HEK293 (cell line): ENCODE data around the gene MEGF8.

ENCODE experiments used
- HOXC10 ChIP-seq: sonication (generic); formaldehyde crosslinking; IDR thresholded peaks from 2 replicates; pipeline ENCODE4 v1.8.1; 2023; ENCODE audit warnings: mild to moderate bottlenecking, missing genetic modification reagents
- IKZF3 ChIP-seq: fragments of 450-650 bp; IDR thresholded peaks from 2 replicates; pipeline ENCODE4 v1.5.0; 2018; ENCODE audit warnings: missing biosample characterization, mild to moderate bottlenecking, missing genetic modification characterization, moderate library complexity
- MZF1 ChIP-seq: fragments of 450-650 bp; formaldehyde crosslinking; IDR thresholded peaks from 2 replicates; pipeline ENCODE4 v1.5.1; 2017; ENCODE audit warnings: missing biosample characterization, missing genetic modification characterization, borderline replicate concordance
- SALL2 ChIP-seq: fragments of 450-650 bp; formaldehyde crosslinking; IDR thresholded peaks from 2 replicates; pipeline ENCODE4 v1.5.0; 2017; ENCODE audit warnings: missing biosample characterization, mild to moderate bottlenecking, missing genetic modification characterization, borderline replicate concordance
- SP7 ChIP-seq: fragments of 450-650 bp; formaldehyde crosslinking; IDR thresholded peaks from 2 replicates; pipeline ENCODE4 v1.5.1; 2016; ENCODE audit warnings: missing biosample characterization, missing genetic modification characterization
- TSHZ1 ChIP-seq: fragments of 450-650 bp; formaldehyde crosslinking; IDR thresholded peaks from 2 replicates; pipeline ENCODE4 v1.5.1; 2016; ENCODE audit warnings: missing biosample characterization, missing genetic modification characterization, borderline replicate concordance
- YY1 ChIP-seq: fragments of 450-650 bp; formaldehyde crosslinking; IDR thresholded peaks from 2 replicates; pipeline ENCODE4 v1.5.1; 2018; ENCODE audit warnings: missing biosample characterization, missing genetic modification characterization
- ZBTB6 ChIP-seq: fragments of 450-650 bp; formaldehyde crosslinking; IDR thresholded peaks from 2 replicates; pipeline ENCODE4 v1.5.1; 2017; ENCODE audit warnings: missing biosample characterization, missing genetic modification characterization
- ZFHX2 ChIP-seq: fragments of 450-650 bp; formaldehyde crosslinking; conservative IDR thresholded peaks from 2 replicates; pipeline ENCODE4 v1.5.1; 2016; ENCODE audit warnings: missing biosample characterization, missing genetic modification characterization
- ZFP37 ChIP-seq: fragments of 450-650 bp; formaldehyde crosslinking; IDR thresholded peaks from 2 replicates; pipeline ENCODE4 v1.5.1; 2016; ENCODE audit warnings: missing biosample characterization, missing genetic modification characterization
- ZNF24 ChIP-seq: fragments of 450-650 bp; formaldehyde crosslinking; IDR thresholded peaks from 2 replicates; pipeline ENCODE4 v1.5.1; 2016; ENCODE audit warnings: missing biosample characterization, missing genetic modification characterization
- ZNF416 ChIP-seq: fragments of 450-650 bp; formaldehyde crosslinking; IDR thresholded peaks from 2 replicates; pipeline ENCODE4 v1.5.1; 2016; ENCODE audit warnings: missing biosample characterization, missing genetic modification characterization
- ZNF423 ChIP-seq: fragments of 450-650 bp; formaldehyde crosslinking; IDR thresholded peaks from 2 replicates; pipeline ENCODE4 v1.5.1; 2016; ENCODE audit warnings: missing biosample characterization, missing genetic modification characterization
- ZNF514 ChIP-seq: fragments of 450-650 bp; formaldehyde crosslinking; IDR thresholded peaks from 2 replicates; pipeline ENCODE4 v1.5.1; 2016; ENCODE audit warnings: missing biosample characterization, missing genetic modification characterization
- ZNF518A ChIP-seq: fragments of 450-650 bp; formaldehyde crosslinking; conservative IDR thresholded peaks from 2 replicates; pipeline ENCODE4 v1.5.1; 2016; ENCODE audit warnings: low read depth, missing biosample characterization, missing genetic modification characterization
- ZNF530 ChIP-seq: fragments of 450-650 bp; formaldehyde crosslinking; IDR thresholded peaks from 2 replicates; pipeline ENCODE4 v1.5.1; 2016; ENCODE audit warnings: low read depth, missing biosample characterization, missing genetic modification characterization
- ZNF544 ChIP-seq: fragments of 450-650 bp; formaldehyde crosslinking; IDR thresholded peaks from 2 replicates; pipeline ENCODE4 v1.5.0; 2017; ENCODE audit warnings: missing biosample characterization, missing genetic modification characterization
- ZNF561 ChIP-seq: fragments of 450-650 bp; IDR thresholded peaks from 2 replicates; pipeline ENCODE4 v1.5.1; 2018; ENCODE audit warnings: missing biosample characterization, missing genetic modification characterization, borderline replicate concordance
- ZNF596 ChIP-seq: fragments of 450-650 bp; IDR thresholded peaks from 2 replicates; pipeline ENCODE4 v1.5.0; 2018; ENCODE audit warnings: missing biosample characterization, mild to moderate bottlenecking, missing genetic modification characterization, moderate library complexity
- ZNF610 ChIP-seq: fragments of 450-650 bp; formaldehyde crosslinking; IDR thresholded peaks from 2 replicates; pipeline ENCODE4 v1.5.1; 2016; ENCODE audit warnings: missing biosample characterization, missing genetic modification characterization, borderline replicate concordance
- ZNF623 ChIP-seq: fragments of 450-650 bp; formaldehyde crosslinking; IDR thresholded peaks from 2 replicates; pipeline ENCODE4 v1.5.1; 2016; ENCODE audit warnings: missing biosample characterization, missing genetic modification characterization
- ZNF664 ChIP-seq: fragments of 450-650 bp; formaldehyde crosslinking; IDR thresholded peaks from 2 replicates; pipeline ENCODE4 v1.5.1; 2016; ENCODE audit warnings: missing biosample characterization, missing genetic modification characterization
- ZNF677 ChIP-seq: fragments of 450-650 bp; IDR thresholded peaks from 2 replicates; pipeline ENCODE4 v1.5.0; 2018; ENCODE audit warnings: missing biosample characterization, mild to moderate bottlenecking, missing genetic modification characterization, moderate library complexity
- ZNF830 ChIP-seq: fragments of 450-650 bp; IDR thresholded peaks from 2 replicates; pipeline ENCODE4 v1.5.0; 2018; ENCODE audit warnings: missing biosample characterization, missing genetic modification characterization, low read depth, mild to moderate bottlenecking, moderate library complexity
- TF ChIP-seq, protein P1 (sequence below): fragments of 450-650 bp; formaldehyde crosslinking; IDR thresholded peaks from 2 replicates; pipeline ENCODE4 v1.5.1; 2016; ENCODE audit warnings: missing biosample characterization, missing genetic modification characterization
- TF ChIP-seq, protein P2 (sequence below): fragments of 450-650 bp; formaldehyde crosslinking; IDR thresholded peaks from 2 replicates; pipeline ENCODE4 v1.5.1; 2016; ENCODE audit warnings: missing biosample characterization, missing genetic modification characterization, borderline replicate concordance

The MEGF8 gene

DNA sequence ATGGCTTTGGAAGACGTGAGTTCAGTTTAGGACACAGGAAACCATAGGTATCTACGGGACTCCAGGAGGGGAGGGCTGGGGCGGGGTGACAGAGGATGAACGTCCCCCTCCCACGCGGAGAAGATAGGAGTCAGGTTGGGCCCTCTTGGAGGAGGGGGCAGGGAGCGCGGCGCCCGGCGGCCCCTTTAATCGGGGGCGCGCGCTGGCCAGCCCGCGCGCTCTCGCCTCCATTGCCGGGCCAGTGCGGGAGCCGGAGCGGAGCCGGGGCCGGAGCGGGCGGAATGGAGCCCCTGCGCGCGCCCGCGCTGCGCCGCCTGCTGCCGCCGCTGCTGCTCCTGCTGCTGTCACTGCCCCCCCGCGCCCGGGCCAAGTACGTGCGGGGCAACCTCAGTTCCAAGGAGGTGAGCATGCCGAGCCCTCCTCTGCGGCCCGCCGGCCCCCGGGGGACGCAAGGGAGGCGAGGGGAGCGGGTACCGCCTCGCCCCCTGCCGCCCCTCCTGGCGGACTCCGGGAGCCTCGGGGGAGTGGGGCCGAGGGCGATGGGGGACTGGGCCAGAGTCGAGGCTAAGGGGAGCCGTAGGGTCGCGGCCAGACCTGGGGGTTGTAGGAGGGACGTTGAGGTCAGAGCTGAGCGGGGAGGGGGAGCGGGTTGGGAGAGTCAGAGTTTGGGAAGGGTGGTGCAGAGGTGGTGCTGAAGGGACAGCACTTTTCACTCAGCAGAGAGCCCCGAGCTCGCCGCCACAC lies 12.2 kb upstream of the MEGF8 start, which contains the start of gene TMEM145 (continued):
- no peak for TF ChIP-seq YY1
- TF ChIP-seq ZNF544 (tag by site-specific recombination): no peak
- TF ChIP-seq ZNF561 (tag by site-specific recombination): peak; percentile 91; the same call in 1 of the 2 replicates
- TF ChIP-seq ZNF830: no peak
- TF ChIP-seq MZF1 (tag by site-specific recombination): no peak
- TF ChIP-seq ZBTB6 (tag by site-specific recombination): peak; percentile 80
- TF ChIP-seq ZNF610 (tag by site-specific recombination): no peak
- no peak for TF ChIP-seq ZNF530 (tag by site-specific recombination)
- TF ChIP-seq ZNF24 (tag by site-specific recombination): no peak
- TF ChIP-seq ZNF416: no peak
- no peak for TF ChIP-seq SALL2 (tag by site-specific recombination)
- TF ChIP-seq ZNF664: no peak
- no peak for TF ChIP-seq ZNF623 (tag by site-specific recombination)
- TF ChIP-seq SP7 (tag by site-specific recombination): no peak; the same call in 1 of the 2 replicates
- TF ChIP-seq ZNF518A: no peak
- TF ChIP-seq ZNF423 (tag by site-specific recombination): no peak
- TF ChIP-seq ZNF514: no peak
- TF ChIP-seq IKZF3: peak; percentile 58; the same call in 1 of the 2 replicates
- TF ChIP-seq, protein P1, sequence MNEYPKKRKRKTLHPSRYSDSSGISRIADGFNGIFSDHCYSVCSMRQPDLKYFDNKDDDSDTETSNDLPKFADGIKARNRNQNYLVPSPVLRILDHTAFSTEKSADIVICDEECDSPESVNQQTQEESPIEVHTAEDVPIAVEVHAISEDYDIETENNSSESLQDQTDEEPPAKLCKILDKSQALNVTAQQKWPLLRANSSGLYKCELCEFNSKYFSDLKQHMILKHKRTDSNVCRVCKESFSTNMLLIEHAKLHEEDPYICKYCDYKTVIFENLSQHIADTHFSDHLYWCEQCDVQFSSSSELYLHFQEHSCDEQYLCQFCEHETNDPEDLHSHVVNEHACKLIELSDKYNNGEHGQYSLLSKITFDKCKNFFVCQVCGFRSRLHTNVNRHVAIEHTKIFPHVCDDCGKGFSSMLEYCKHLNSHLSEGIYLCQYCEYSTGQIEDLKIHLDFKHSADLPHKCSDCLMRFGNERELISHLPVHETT (tag by site-specific recombination): no peak
- TF ChIP-seq ZNF596: peak; percentile 62; the same call in 1 of the 2 replicates
- peak; percentile 34; the same call in 1 of the 2 replicates for TF ChIP-seq ZFHX2
- no peak for TF ChIP-seq HOXC10
- TF ChIP-seq ZNF677 (tag by site-specific recombination): 0 out of 2 replicates have a peak, but pooled peaks have one; percentile 12
- TF ChIP-seq ZFP37 (tag by site-specific recombination): 0 out of 2 replicates have a peak, but pooled peaks have one; percentile 20
- no peak for TF ChIP-seq TSHZ1 (tag by site-specific recombination)
- TF ChIP-seq, protein P2, sequence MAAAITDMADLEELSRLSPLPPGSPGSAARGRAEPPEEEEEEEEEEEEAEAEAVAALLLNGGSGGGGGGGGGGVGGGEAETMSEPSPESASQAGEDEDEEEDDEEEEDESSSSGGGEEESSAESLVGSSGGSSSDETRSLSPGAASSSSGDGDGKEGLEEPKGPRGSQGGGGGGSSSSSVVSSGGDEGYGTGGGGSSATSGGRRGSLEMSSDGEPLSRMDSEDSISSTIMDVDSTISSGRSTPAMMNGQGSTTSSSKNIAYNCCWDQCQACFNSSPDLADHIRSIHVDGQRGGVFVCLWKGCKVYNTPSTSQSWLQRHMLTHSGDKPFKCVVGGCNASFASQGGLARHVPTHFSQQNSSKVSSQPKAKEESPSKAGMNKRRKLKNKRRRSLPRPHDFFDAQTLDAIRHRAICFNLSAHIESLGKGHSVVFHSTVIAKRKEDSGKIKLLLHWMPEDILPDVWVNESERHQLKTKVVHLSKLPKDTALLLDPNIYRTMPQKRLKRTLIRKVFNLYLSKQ (tag by site-specific recombination): no peak
